H1 (cell line): ENCODE results near the gene BMF. TPM values are rescaled to one million over a fixed set of nuclear protein-coding genes. Genes with fewer than 3 reads are reported as not detected.

ENCODE experiments used
- CTCF ChIA-PET: fragments of 300-600 bp; sonication (Branson Sonifier 250); formaldehyde crosslinking; loops from one replicate; lab custom pipeline; 2021; ENCODE audit not compliant: partially characterized antibody; lab: Charles Lee
- POLR2A ChIA-PET: fragments of 300-600 bp; sonication (Branson Sonifier 250); formaldehyde crosslinking; loops from one replicate; lab custom pipeline; 2021; ENCODE audit warnings: inconsistent platforms; ENCODE audit not compliant: partially characterized antibody; lab: Charles Lee
- DNase-seq, 2 experiments: peaks; one replicate each; pipeline versions ENCODE4 v3.0.0 to v3.0.0-alpha.2; 2010 to 2022; ENCODE audit warnings: low spot score in 2 of 2, low read depth in 1 of 2, mixed read lengths in 1 of 2
- FAIRE-seq: peaks from 2 replicates; lab custom pipeline; 2011; peaks lifted over from hg19 to GRCh38; lab: Jason Lieb, UNC
- H2AFZ ChIP-seq: 2 replicates; pipeline ENCODE4 v1.8.1; 2012; ENCODE audit warnings: low read length, inconsistent platforms
- H2AK5ac ChIP-seq: 2 replicates; pipeline ENCODE4 v1.6.1; 2013; ENCODE audit warnings: low read depth, low read length
- H2BK120ac ChIP-seq: replicated peaks from 2 replicates; pipeline ENCODE3; 2013; ENCODE audit warnings: low read depth, low read length, inconsistent platforms
- H2BK12ac ChIP-seq: 2 replicates; pipeline ENCODE4 v1.6.1; 2013; ENCODE audit warnings: low read depth, low read length
- H2BK15ac ChIP-seq: 2 replicates; pipeline ENCODE4 v1.6.1; 2013; ENCODE audit warnings: low read length
- H2BK20ac ChIP-seq: 2 replicates; pipeline ENCODE4 v1.6.1; 2013; ENCODE audit warnings: low read length
- H2BK5ac ChIP-seq: 2 replicates; pipeline ENCODE4 v1.6.1; 2013; ENCODE audit warnings: low read depth, low read length
- H3K14ac ChIP-seq: 2 replicates; pipeline ENCODE4 v1.6.1; 2013; ENCODE audit warnings: inconsistent platforms; ENCODE audit not compliant: insufficient read length
- H3K18ac ChIP-seq: 2 replicates; pipeline ENCODE4 v1.6.1; 2013; ENCODE audit warnings: low read length; ENCODE audit errors: extremely low read depth
- H3K23ac ChIP-seq: 2 replicates; pipeline ENCODE4 v1.6.1; 2013; ENCODE audit warnings: inconsistent platforms; ENCODE audit not compliant: insufficient read length
- H3K23me2 ChIP-seq: 2 replicates; pipeline ENCODE4 v1.6.1; 2013; ENCODE audit warnings: low read depth, low read length
- H3K27ac ChIP-seq: 2 replicates; pipeline ENCODE4 v1.6.1; 2011; ENCODE audit warnings: low read depth, low read length, inconsistent platforms
- H3K27me3 ChIP-seq, 4 experiments: replicated peaks in 1 of 4; 1 replicate in 1 of 4; 2 replicates in 3 of 4; pipeline versions ENCODE4 v1.6.1 to v1.8.1; 2011 to 2013; ENCODE audit warnings: low read length in 3 of 4, mild to moderate bottlenecking in 3 of 4, inconsistent platforms in 2 of 4, mixed read lengths in 2 of 4, moderate library complexity in 1 of 4; ENCODE audit not compliant: control insufficient read depth in 3 of 4, insufficient read depth in 3 of 4; ENCODE audit errors: extremely low read depth in 1 of 4
- H3K36me3 ChIP-seq, 4 experiments: 2 replicates each; pipeline versions ENCODE4 v1.6.1 to v1.8.1; 2011 to 2013; ENCODE audit warnings: mild to moderate bottlenecking in 4 of 4, low read length in 3 of 4, moderate library complexity in 2 of 4, control low read depth in 1 of 4, inconsistent platforms in 1 of 4; ENCODE audit not compliant: insufficient read depth in 4 of 4, control insufficient read depth in 2 of 4
- H3K4ac ChIP-seq: replicated peaks from 2 replicates; pipeline ENCODE3; 2013; ENCODE audit warnings: low read length, low read depth, mixed read lengths, inconsistent platforms; ENCODE audit not compliant: insufficient read length
- H3K4me1 ChIP-seq, 4 experiments: replicated peaks in 1 of 4; 1 replicate in 1 of 4; 2 replicates in 3 of 4; pipeline versions ENCODE4 v1.6.1 to v1.8.1; 2011 to 2013; ENCODE audit warnings: low read length in 3 of 4, inconsistent platforms in 2 of 4, mixed read lengths in 1 of 4; ENCODE audit not compliant: insufficient read depth in 4 of 4, control insufficient read depth in 3 of 4
- H3K4me2 ChIP-seq, 2 experiments: 2 replicates each; pipeline versions ENCODE4 v1.6.1 to v1.8.1; 2011 to 2013; ENCODE audit warnings: low read depth in 2 of 2, low read length in 2 of 2, control low read depth in 1 of 2, inconsistent platforms in 1 of 2, mild to moderate bottlenecking in 1 of 2; ENCODE audit not compliant: insufficient read depth in 1 of 2
- H3K4me3 ChIP-seq, 4 experiments: fragments of 200-600, 300-600 bp in 1 of 4; sonication (generic), shearing (Covaris generic), sonication (Bioruptor Twin) in 1 of 4; 2 replicates each; pipeline versions ENCODE4 v1.5.1 to v1.8.1; 2011 to 2016; ENCODE audit warnings: low read length in 4 of 4, low read depth in 3 of 4, control low read depth in 2 of 4, inconsistent platforms in 2 of 4, mild to moderate bottlenecking in 2 of 4, mixed read lengths in 1 of 4, moderate library complexity in 1 of 4; ENCODE audit not compliant: insufficient read depth in 2 of 4; ENCODE audit errors: extremely low read depth in 1 of 4
- H3K56ac ChIP-seq: replicated peaks from 2 replicates; pipeline ENCODE3; 2013; ENCODE audit warnings: low read depth, mild to moderate bottlenecking, mixed read lengths, low read length, inconsistent platforms; ENCODE audit not compliant: insufficient read length
- H3K79me1 ChIP-seq: 2 replicates; pipeline ENCODE4 v1.6.1; 2013; ENCODE audit warnings: low read depth, low read length, control low read depth
- H3K79me2 ChIP-seq, 2 experiments: 2 replicates each; pipeline versions ENCODE4 v1.6.1 to v1.8.1; 2012 to 2013; ENCODE audit warnings: low read length in 2 of 2, mild to moderate bottlenecking in 2 of 2, inconsistent platforms in 1 of 2; ENCODE audit not compliant: insufficient read depth in 2 of 2, control insufficient read depth in 1 of 2
- H3K9ac ChIP-seq, 4 experiments: replicated peaks in 1 of 4; 1 replicate in 1 of 4; 2 replicates in 3 of 4; pipeline versions ENCODE4 v1.6.1 to v1.8.1; 2011 to 2013; ENCODE audit warnings: low read depth in 3 of 4, low read length in 3 of 4, control low read depth in 2 of 4, mild to moderate bottlenecking in 2 of 4, moderate library complexity in 2 of 4, inconsistent platforms in 1 of 4; ENCODE audit errors: extremely low read depth in 1 of 4
- H3K9me3 ChIP-seq, 2 experiments: 2 replicates each; pipeline versions ENCODE4 v1.6.1 to v1.8.1; 2012 to 2013; ENCODE audit warnings: mild to moderate bottlenecking in 2 of 2, moderate library complexity in 2 of 2, control low read depth in 1 of 2, inconsistent platforms in 1 of 2, low read depth in 1 of 2, low read length in 1 of 2, mixed read lengths in 1 of 2; ENCODE audit not compliant: insufficient read depth in 2 of 2
- H4K20me1 ChIP-seq, 2 experiments: replicated peaks in 1 of 2; 2 replicates each; pipeline versions ENCODE3 to v1.8.1; 2011 to 2013; ENCODE audit warnings: inconsistent platforms in 2 of 2, low read length in 2 of 2, mild to moderate bottlenecking in 1 of 2; ENCODE audit not compliant: insufficient read depth in 2 of 2, control insufficient read depth in 1 of 2
- H4K5ac ChIP-seq: 2 replicates; pipeline ENCODE4 v1.6.1; 2013; ENCODE audit warnings: low read length, low read depth, mixed read lengths, inconsistent platforms; ENCODE audit not compliant: insufficient read length
- H4K8ac ChIP-seq: 2 replicates; pipeline ENCODE4 v1.8.0; 2013; ENCODE audit warnings: mild to moderate bottlenecking, moderate library complexity, low read length, inconsistent platforms; ENCODE audit not compliant: insufficient read depth; ENCODE audit errors: extremely low read depth
- H4K91ac ChIP-seq: replicated peaks from 2 replicates; pipeline ENCODE3; 2013; ENCODE audit warnings: low read length, mixed read lengths, inconsistent platforms; ENCODE audit not compliant: insufficient read length
- CBX8 ChIP-seq: fragments of 300-800, 300-1000 bp; sonication (generic); IDR thresholded peaks from 2 replicates; pipeline ENCODE4 v1.7.1; 2016; ENCODE audit warnings: low read depth, low read length, borderline replicate concordance
- E2F6 ChIP-seq: IDR thresholded peaks from 2 replicates; pipeline ENCODE4 v1.6.1; 2012; ENCODE audit warnings: inconsistent platforms
- EGR1 ChIP-seq: IDR thresholded peaks from 2 replicates; pipeline ENCODE4 v1.6.1; 2011; ENCODE audit warnings: low read depth, low read length, borderline replicate concordance
- HDAC6 ChIP-seq: IDR thresholded peaks from one replicate; pipeline ENCODE4 v1.7.1; 2012; ENCODE audit warnings: low read depth, mild to moderate bottlenecking, inconsistent platforms, low read length, moderate library complexity
- JUND ChIP-seq: IDR thresholded peaks from 2 replicates; pipeline ENCODE4 v1.6.1; 2011; ENCODE audit warnings: mild to moderate bottlenecking, improper control_type of control experiment, low read length
- KDM5A ChIP-seq: fragments of 200-600 bp; IDR thresholded peaks from 2 replicates; pipeline ENCODE4 v1.7.1; 2012; ENCODE audit warnings: mild to moderate bottlenecking, low read length, inconsistent platforms, mixed read lengths
- POLR2A ChIP-seq, 2 experiments: IDR thresholded peaks; 1 replicate in 1 of 2; 2 replicates in 1 of 2; pipeline ENCODE4 v1.6.1; 2011; ENCODE audit warnings: low read depth in 2 of 2, low read length in 2 of 2, mild to moderate bottlenecking in 2 of 2; ENCODE audit errors: control extremely low read depth in 1 of 2
- RAD21 ChIP-seq, 2 experiments: IDR thresholded peaks in 1 of 2; conservative IDR thresholded peaks in 1 of 2; 2 replicates each; pipeline ENCODE4 v1.6.1; 2011; ENCODE audit warnings: low read depth in 2 of 2, low read length in 2 of 2, improper control_type of control experiment in 1 of 2, inconsistent platforms in 1 of 2, mild to moderate bottlenecking in 1 of 2, moderate library complexity in 1 of 2
- RFX5 ChIP-seq: IDR thresholded peaks from 2 replicates; pipeline ENCODE4 v1.6.1; 2011; ENCODE audit warnings: low read depth, low read length, improper control_type of control experiment, borderline replicate concordance
- SIN3A ChIP-seq, 2 experiments: IDR thresholded peaks in 1 of 2; conservative IDR thresholded peaks in 1 of 2; 2 replicates each; pipeline ENCODE4 v1.6.1; 2011 to 2012; ENCODE audit warnings: low read length in 2 of 2, improper control_type of control experiment in 1 of 2, low read depth in 1 of 2, mild to moderate bottlenecking in 1 of 2
- TAF7 ChIP-seq: optimal IDR thresholded peaks from 2 replicates; pipeline ENCODE3; 2011; ENCODE audit warnings: low read depth, mild to moderate bottlenecking, inconsistent platforms, low read length, moderate library complexity, borderline replicate concordance
- TBP ChIP-seq: IDR thresholded peaks from 2 replicates; pipeline ENCODE4 v1.6.1; 2011; ENCODE audit warnings: low read depth, low read length, improper control_type of control experiment
- TCF12 ChIP-seq: IDR thresholded peaks from 2 replicates; pipeline ENCODE4 v1.6.1; 2011; ENCODE audit warnings: low read depth, mild to moderate bottlenecking, low read length
- WGBS, 2 experiments: shearing (Covaris generic) in 1 of 2; methylation state at CpG; one replicate each; pipeline versions ENCODE4 v1.1.6 to v1.1.7; 2013 to 2015; ENCODE audit warnings: low lambda C conversion rate in 2 of 2, mixed read lengths in 2 of 2, inconsistent platforms in 1 of 2, low coverage in 1 of 2, missing lambda C conversion rate in 1 of 2; ENCODE audit not compliant: insufficient replicate concordance in 2 of 2, insufficient coverage in 1 of 2, insufficient read length in 1 of 2; ENCODE audit errors: extremely low coverage in 1 of 2, missing lambda C conversion rate in 1 of 2; 5-methylcytosine and 5-hydroxymethylcytosine counted together
- polyA plus RNA-seq, 7 experiments: library from polyadenylated mRNA; depleted of rRNA in 3 of 7; stranded (reverse) in 5 of 7; unstranded in 2 of 7; fragments of >200 nt in 5 of 7; fragments of 200-250 nt in 2 of 7; gene quantifications; 1 replicate in 5 of 7; 2 replicates in 1 of 7; 4 replicates in 1 of 7; pipeline versions ENCODE4 v1.2.1 to v1.2.3, GENCODE V29; 2011 to 2013; ENCODE audit warnings: missing spikeins in 2 of 7, mixed read lengths in 2 of 7
- total RNA-seq: library from RNA; stranded (reverse); fragmentation: NEBNext Ultra II Directional; extraction: Animal tissue kit (Norgen Biotek cat#: 25700); gene quantifications from 2 replicates; pipeline ENCODE4 v1.2.1, GENCODE V29; 2021

The BMF gene
- total and polyA plus RNA-seq, 2 of the 8 experiments (the other 6 are each of a cell fraction or from before 2014, with no cell fraction given) = 21.2 to 24.2 TPM

- Histone ChIP-seq H3K27ac (no peak overlapping the region), H3K14ac (no peak overlapping the region), H3K4me3 (no peak overlapping the region), H2BK20ac (no peak overlapping the region), H4K91ac (no peak overlapping the region), H2AFZ (no peak overlapping the region), H2BK12ac (no peak overlapping the region), H3K79me1 (no peaks in the 10 kb centered on the region), H3K18ac (no peak overlapping the region), H3K9ac (no peak overlapping the region), H3K4ac (no peak overlapping the region), H3K9me3 (no peaks in the 10 kb centered on the region), H2BK15ac (no peak overlapping the region), H3K56ac (no peak overlapping the region), H4K5ac (no peak overlapping the region), H3K23me2 (peaks cover 6% of the 10 kb centered on the region; the same call in 1 of the 2 replicates), H4K20me1 (peaks cover 0 to 7% of the 10 kb centered on the region in 2 experiments), H3K79me2 (no peaks in the 10 kb centered on the region), H3K23ac (no peak overlapping the region), H3K36me3 (no peaks in the 10 kb centered on the region), H2AK5ac (no peak overlapping the region), H2BK5ac (no peak overlapping the region), H3K27me3 (no peaks in the 10 kb centered on the region), H3K4me1 (peaks cover 5 to 24% (median 10%) of the 10 kb centered on the region in 4 experiments), H4K8ac (no peak overlapping the region), H3K4me2 (no peak overlapping the region), H2BK120ac (no peak overlapping the region)
- 92% methylated on average over 3 of the region's 3 CpGs; no CpG with 5 or more reads in 1 of the 2 experiments for WGBS, 2 experiments
- DNase-seq (no peak), FAIRE-seq (no peak)
- POLR2A ChIA-PET = interaction anchor here (0.7 to 3.1 kb wide), 5 partner anchors 13 to 230 kb away, joined by 3 to 17 read pairs (median 4); no protein-coding TSS in a partner anchor
- CTCF ChIA-PET = interaction anchor here (0.8 to 21.9 kb wide), 11 partner anchors 11 to 231 kb away, joined by 3 to 406 read pairs (median 5); partner anchors contain the start of gene BMF
- TF ChIP-seq TAF7 (no peak), KDM5A (no peak), RAD21 (IDR thresholded peaks at IDR 0.05 in 1 of 2, conservative IDR thresholded peaks at IDR 0.05 in 1 of 2; ENCODE audit: low read depth in 2 of 2, low read length in 2 of 2) (no peak), CBX8 (no peak), JUND (no peak), SIN3A (conservative IDR thresholded peaks at IDR 0.05 in 1 of 2, IDR thresholded peaks at IDR 0.05 in 1 of 2; ENCODE audit: low read depth in 1 of 2, low read length in 2 of 2) (no peak), POLR2A (IDR thresholded peaks at IDR 0.05; ENCODE audit: control extremely low read depth in 1 of 2, low read depth in 2 of 2, low read length in 2 of 2) (no peak), RFX5 (no peak), EGR1 (no peak), E2F6 (no peak), TBP (no peak), TCF12 (no peak), HDAC6 (no peak)
These were observed 59.7 kb downstream of the BMF start for GRCh38 chr15:40048926-40049475.
